GM18868 (cell line): ENCODE results near the gene IPP.
"Not testable (repeated sequence)": the region's sequence is repeated elsewhere in the genome, so short reads cannot be mapped to it uniquely, and the experiment has no call there.

Experiments
- ATAC-seq: cut with Tn5 transposase; IDR thresholded peaks from one replicate; pipeline ENCODE4 v1.9.1; 2021; ENCODE audit warnings: mild to moderate bottlenecking, moderate library complexity; ENCODE audit not compliant: unreplicated experiment

The IPP gene

GRCh38 chr1:45746922-45747321, 3.5 kb downstream of the IPP start:
- no peak for ATAC-seq

GRCh38 chr1:45739641-45740156, 10.8 kb downstream of the IPP start:
- ATAC-seq = not testable (repeated sequence)

GRCh38 chr1:45739137-45739536, 11.3 kb downstream of the IPP start:
- no peak for ATAC-seq

- ATAC-seq = no peak
Measured at GRCh38 chr1:45730780-45731319, 19.6 kb downstream of the IPP start.

- no peak for ATAC-seq
Measured at GRCh38 chr1:45730075-45730779, 20.2 kb downstream of the IPP start.

GRCh38 chr1:45726007-45726406, 24.4 kb downstream of the IPP start:
- ATAC-seq = not testable (repeated sequence)

- ATAC-seq = no peak
Measured at GRCh38 chr1:45723248-45723930, 27.1 kb downstream of the IPP start.

- no peak for ATAC-seq
Measured at GRCh38 chr1:45722809-45723208, 27.6 kb downstream of the IPP start.

- ATAC-seq = no peak
Measured at GRCh38 chr1:45721207-45721606, 29.2 kb downstream of the IPP start.

GRCh38 chr1:45718289-45718688, 32.2 kb downstream of the IPP start:
- no peak for ATAC-seq

GRCh38 chr1:45717386-45717785, 33.1 kb downstream of the IPP start:
- not testable (repeated sequence) for ATAC-seq

- ATAC-seq = no peak
Measured at GRCh38 chr1:45716700-45717099, 33.8 kb downstream of the IPP start.

GRCh38 chr1:45713711-45714110, 36.7 kb downstream of the IPP start:
- ATAC-seq = no peak

GRCh38 chr1:45704637-45705036, 45.8 kb downstream of the IPP start:
- no peak for ATAC-seq

GRCh38 chr1:45694823-45695222, 55.6 kb downstream of the IPP start:
- no peak for ATAC-seq

- ATAC-seq = not testable (repeated sequence)
Measured at GRCh38 chr1:45693811-45694210, 56.6 kb downstream of the IPP start.

GRCh38 chr1:45687754-45688740, 62.4 kb downstream of the IPP start, which contains the start of gene TMEM69:
Gene TMEM69, plus strand, starts transcription at chr1:45688181. Its CDS starts 2,888 bp downstream, at chr1:45691069.
- ATAC-seq = no peak

GRCh38 chr1:45687014-45687753, 63.3 kb downstream of the IPP start:
- ATAC-seq = peak; percentile 79

GRCh38 chr1:45686288-45687013, 64.0 kb downstream of the IPP start, which contains the start of gene GPBP1L1:
Gene GPBP1L1, minus strand, starts transcription at chr1:45686533. Its CDS starts 27,446 bp downstream, at chr1:45659087.
- peak; percentile 62 for ATAC-seq
